ENCODE data around the gene CMTM7. TPM values are rescaled to one million over a fixed set of nuclear protein-coding genes. Genes with fewer than 3 reads are reported as not detected.
"Not testable (repeated sequence)": the region's sequence is repeated elsewhere in the genome, so short reads cannot be mapped to it uniquely, and the experiment has no call there.

Gene CMTM7
- total RNA-seq, 2 experiments from 2014 or later: 45.9 to 62.6 TPM

GRCh38 chr3:32460817-32461496 lies 69.3 kb downstream of the CMTM7 start:
- Mint-ChIP-seq H3K4me1 (peaks cover 24% of the 10 kb centered on the region), H3K36me3 (ENCODE audit: low read depth) (peaks cover 17% of the 10 kb centered on the region)
- not testable (repeated sequence) for H3K9me3 Mint-ChIP-seq, H3K4me3 Mint-ChIP-seq, H3K27ac Mint-ChIP-seq, DNase-seq, H3K27me3 Mint-ChIP-seq
- ChIA-PET POLR2A (interaction anchor here (0.5 kb wide), 1 partner anchor 363 kb away, joined by 3 read pairs; no protein-coding TSS in a partner anchor), CTCF (interaction anchor here (1.0 to 2.5 kb wide), 6 partner anchors 13 to 283 kb away, joined by 3 to 10 read pairs (median 3); no protein-coding TSS in a partner anchor)

GRCh38 chr3:32462191-32462986 lies 70.7 kb downstream of the CMTM7 start:
- H3K4me3 Mint-ChIP-seq, H3K9me3 Mint-ChIP-seq, POLR2A ChIA-PET, H3K27me3 Mint-ChIP-seq, H3K27ac Mint-ChIP-seq: not testable (repeated sequence)
- peak; percentile 45 for DNase-seq
- CTCF ChIA-PET: interaction anchor here (0.8 to 2.5 kb wide), 3 partner anchors 87 to 285 kb away, joined by 3 to 10 read pairs (median 3); no protein-coding TSS in a partner anchor
- Mint-ChIP-seq H3K36me3 (ENCODE audit: low read depth) (peaks cover 13% of the 10 kb centered on the region), H3K4me1 (peaks cover 22% of the 10 kb centered on the region)

- H3K27ac Mint-ChIP-seq; H3K9me3 Mint-ChIP-seq; DNase-seq; CTCF ChIA-PET; H3K36me3 Mint-ChIP-seq (ENCODE audit: low read depth); POLR2A ChIA-PET; H3K4me3 Mint-ChIP-seq; H3K27me3 Mint-ChIP-seq: not testable (repeated sequence)
- H3K4me1 Mint-ChIP-seq: peaks cover 15% of the 10 kb centered on the region
Observed at GRCh38 chr3:32463415-32463814, 71.8 kb downstream of the CMTM7 start.

GRCh38 chr3:32464726-32465125 lies 73.1 kb downstream of the CMTM7 start:
- H3K27ac Mint-ChIP-seq, CTCF ChIA-PET, H3K4me3 Mint-ChIP-seq, H3K9me3 Mint-ChIP-seq, DNase-seq, H3K27me3 Mint-ChIP-seq, POLR2A ChIA-PET: not testable (repeated sequence)
- peaks cover 15% of the 10 kb centered on the region for H3K36me3 Mint-ChIP-seq (ENCODE audit: low read depth)
- H3K4me1 Mint-ChIP-seq: peaks cover 28% of the 10 kb centered on the region

- not testable (repeated sequence) for H3K4me3 Mint-ChIP-seq, H3K27ac Mint-ChIP-seq, H3K27me3 Mint-ChIP-seq, DNase-seq, H3K9me3 Mint-ChIP-seq
- peaks cover 47% of the 10 kb centered on the region for H3K4me1 Mint-ChIP-seq
- ChIA-PET CTCF (interaction anchor here (0.9 to 2.3 kb wide), 7 partner anchors 13 to 218 kb away, joined by 3 to 10 read pairs (median 5); partner anchors contain the start of gene CNOT10), POLR2A (interaction anchor here (0.6 kb wide), 1 partner anchor 34 kb away, joined by 3 read pairs; no protein-coding TSS in a partner anchor)
- H3K36me3 Mint-ChIP-seq (ENCODE audit: low read depth): peaks cover 26% of the 10 kb centered on the region
Observed at GRCh38 chr3:32466808-32467207, 75.2 kb downstream of the CMTM7 start.

- CTCF ChIA-PET: interaction anchor here (0.6 to 3.1 kb wide), 37 partner anchors 8 to 292 kb away, joined by 3 to 32 read pairs (median 4); partner anchors contain the start of gene CNOT10
- no peaks in the 10 kb centered on the region for H3K27me3 Mint-ChIP-seq
- H3K4me1 Mint-ChIP-seq: peaks cover 47% of the 10 kb centered on the region
- H3K27ac Mint-ChIP-seq: no peak overlapping the region
- peak; percentile 70 for DNase-seq
- H3K36me3 Mint-ChIP-seq (ENCODE audit: low read depth): peaks cover 32% of the 10 kb centered on the region
- H3K4me3 Mint-ChIP-seq: no peak overlapping the region
- POLR2A ChIA-PET: no interaction called here
- H3K9me3 Mint-ChIP-seq: no peaks in the 10 kb centered on the region
Observed at GRCh38 chr3:32467333-32468070, 75.8 kb downstream of the CMTM7 start.

GRCh38 chr3:32469151-32469874 lies 77.7 kb downstream of the CMTM7 start:
- ChIA-PET CTCF (interaction anchor here (0.6 to 3.1 kb wide), 13 partner anchors 9 to 664 kb away, joined by 3 to 32 read pairs (median 3); partner anchors contain the start of gene CMTM7), POLR2A (no interaction called here)
- Mint-ChIP-seq H3K36me3 (ENCODE audit: low read depth) (peaks cover 41% of the 10 kb centered on the region), H3K4me1 (peaks cover 47% of the 10 kb centered on the region), H3K27ac (peak overlapping the region; percentile 39), H3K4me3 (no peak overlapping the region), H3K27me3 (no peaks in the 10 kb centered on the region), H3K9me3 (no peaks in the 10 kb centered on the region)
- DNase-seq: no peak

- DNase-seq: no peak
- Mint-ChIP-seq H3K4me1 (peaks cover 47% of the 10 kb centered on the region), H3K27me3 (no peaks in the 10 kb centered on the region), H3K9me3 (no peaks in the 10 kb centered on the region), H3K27ac (peak overlapping the region; percentile 46), H3K36me3 (ENCODE audit: low read depth) (peaks cover 50% of the 10 kb centered on the region), H3K4me3 (no peak overlapping the region)
- CTCF ChIA-PET: interaction anchor here (0.7 to 3.1 kb wide), 7 partner anchors 8 to 569 kb away, joined by 3 to 32 read pairs (median 3); no protein-coding TSS in a partner anchor
- POLR2A ChIA-PET: interaction anchor here (0.6 kb wide), 1 partner anchor 64 kb away, joined by 3 read pairs; no protein-coding TSS in a partner anchor
Observed at GRCh38 chr3:32470362-32470761, 78.7 kb downstream of the CMTM7 start.

- POLR2A ChIA-PET: no interaction called here
- Mint-ChIP-seq H3K9me3 (no peaks in the 10 kb centered on the region), H3K36me3 (ENCODE audit: low read depth) (peaks cover 49% of the 10 kb centered on the region), H3K27me3 (no peaks in the 10 kb centered on the region), H3K27ac (peak overlapping the region; percentile 54), H3K4me3 (no peak overlapping the region), H3K4me1 (peaks cover 43% of the 10 kb centered on the region)
- CTCF ChIA-PET: no interaction called here
- no peak for DNase-seq
Observed at GRCh38 chr3:32471246-32471645, 79.6 kb downstream of the CMTM7 start.

GRCh38 chr3:32472151-32472550 lies 80.5 kb downstream of the CMTM7 start:
- POLR2A ChIA-PET, H3K9me3 Mint-ChIP-seq, DNase-seq, H3K4me3 Mint-ChIP-seq, H3K27ac Mint-ChIP-seq, H3K27me3 Mint-ChIP-seq: not testable (repeated sequence)
- Mint-ChIP-seq H3K4me1 (peaks cover 38% of the 10 kb centered on the region), H3K36me3 (ENCODE audit: low read depth) (peaks cover 55% of the 10 kb centered on the region)
- CTCF ChIA-PET: interaction anchor here (0.5 to 1.1 kb wide), 5 partner anchors 11 to 90 kb away, joined by 3 to 4 read pairs (median 3); no protein-coding TSS in a partner anchor

GRCh38 chr3:32474201-32474600 lies 82.5 kb downstream of the CMTM7 start:
- H3K27ac Mint-ChIP-seq: no peak overlapping the region
- POLR2A ChIA-PET: no interaction called here
- H3K36me3 Mint-ChIP-seq (ENCODE audit: low read depth): peaks cover 66% of the 10 kb centered on the region
- no peaks in the 10 kb centered on the region for H3K27me3 Mint-ChIP-seq
- no peak for DNase-seq
- CTCF ChIA-PET: interaction anchor here (0.8 to 1.4 kb wide), 3 partner anchors 14 to 18 kb away, joined by 3 to 4 read pairs (median 4); no protein-coding TSS in a partner anchor
- H3K4me1 Mint-ChIP-seq: peaks cover 24% of the 10 kb centered on the region
- no peaks in the 10 kb centered on the region for H3K9me3 Mint-ChIP-seq
- H3K4me3 Mint-ChIP-seq: no peak overlapping the region

GRCh38 chr3:32480604-32481003 lies 89.0 kb downstream of the CMTM7 start:
- Mint-ChIP-seq H3K4me3 (no peak overlapping the region), H3K27me3 (no peaks in the 10 kb centered on the region), H3K4me1 (peaks cover 18% of the 10 kb centered on the region), H3K27ac (no peak overlapping the region), H3K9me3 (no peaks in the 10 kb centered on the region), H3K36me3 (ENCODE audit: low read depth) (peaks cover 68% of the 10 kb centered on the region)
- ChIA-PET CTCF (interaction anchor here (1.0 to 1.4 kb wide), 2 partner anchors 13 to 241 kb away, joined by 3 to 8 read pairs; no protein-coding TSS in a partner anchor), POLR2A (no interaction called here)
- no peak for DNase-seq
